Measurements from ENCODE around the gene SF3B6.
"Not testable (repeated sequence)": the region's sequence is repeated elsewhere in the genome, so short reads cannot be mapped to it uniquely, and the experiment has no call there.

SF3B6 gene

GRCh38 chr2:24101992-24102391 lies 25.9 kb upstream of the SF3B6 start:
- no peak for DNase-seq
- intact Hi-C loops (cut with DNase I): no loop called here

- intact Hi-C loops (cut with DNase I); DNase-seq: not testable (repeated sequence)
These were observed 24.6 kb upstream of the SF3B6 start for GRCh38 chr2:24100732-24101131.

- peak in 35 of 42 donors; percentile 7 to 76 (median 44) for DNase-seq
- intact Hi-C loops (cut with DNase I): not testable (repeated sequence)
These were observed 19.1 kb upstream of the SF3B6 start for GRCh38 chr2:24095171-24095677.

GRCh38 chr2:24093270-24093669 lies 17.1 kb upstream of the SF3B6 start:
- DNase-seq; intact Hi-C loops (cut with DNase I): not testable (repeated sequence)

- no peak for DNase-seq
- intact Hi-C loops (cut with DNase I): loop anchor here (10.0 kb wide), 1 partner anchor 264 kb away; no protein-coding TSS in a partner anchor
These were observed 12.8 kb upstream of the SF3B6 start for GRCh38 chr2:24088821-24089359.

GRCh38 chr2:24087032-24087431 lies 10.9 kb upstream of the SF3B6 start:
- intact Hi-C loops (cut with DNase I): loop anchor here (10.0 kb wide), 1 partner anchor 262 kb away; no protein-coding TSS in a partner anchor
- no peak for DNase-seq

GRCh38 chr2:24086241-24086640 lies 10.1 kb upstream of the SF3B6 start:
- DNase-seq: no peak
- intact Hi-C loops (cut with DNase I): loop anchor here (10.0 kb wide), 1 partner anchor 261 kb away; no protein-coding TSS in a partner anchor

GRCh38 chr2:24085200-24085489 lies 9.0 kb upstream of the SF3B6 start:
- intact Hi-C loops (cut with DNase I): loop anchor here (10.0 kb wide), 1 partner anchor 260 kb away; no protein-coding TSS in a partner anchor
- DNase-seq: peak in 3 of 42 donors; percentile 47 to 63 (median 59)

GRCh38 chr2:24084386-24085199 lies 8.5 kb upstream of the SF3B6 start, which contains the start of gene TP53I3:
Gene TP53I3, minus strand, starts transcription at chr2:24084834. Its CDS starts 508 bp downstream, at chr2:24084326.
- intact Hi-C loops (cut with DNase I): loop anchor here (10.0 kb wide), 1 partner anchor 260 kb away; no protein-coding TSS in a partner anchor
- peak; percentile 50 to 93 (median 84) for DNase-seq

GRCh38 chr2:24083567-24084385 lies 7.7 kb upstream of the SF3B6 start:
- intact Hi-C loops (cut with DNase I): loop anchor here (10.0 kb wide), 1 partner anchor 259 kb away; no protein-coding TSS in a partner anchor

GRCh38 chr2:24082787-24083566 lies 6.9 kb upstream of the SF3B6 start:
- intact Hi-C loops (cut with DNase I): loop anchor here (10.0 kb wide), 1 partner anchor 258 kb away; no protein-coding TSS in a partner anchor
- DNase-seq: no peak

More at GRCh38 chr2:24083567-24084385, 7.7 kb upstream of the SF3B6 start:
- peak in 11 of 42 donors; percentile 10 to 48 (median 30) for DNase-seq

- intact Hi-C loops (cut with DNase I): loop anchor here (10.0 kb wide), 1 partner anchor 256 kb away; no protein-coding TSS in a partner anchor
- no peak for DNase-seq
These were observed 4.6 kb upstream of the SF3B6 start for GRCh38 chr2:24080701-24081100.

- intact Hi-C loops (cut with DNase I): loop anchor here (2.0 to 10.0 kb wide), 2 partner anchors 47 to 151 kb away; partner anchors contain the start of genes ATAD2B, FAM228B and PFN4
- DNase-seq: no peak
These were observed 1.8 kb upstream of the SF3B6 start for GRCh38 chr2:24077879-24078278.

- intact Hi-C loops (cut with DNase I): loop anchor here (2.0 to 10.0 kb wide), 2 partner anchors 47 to 151 kb away; partner anchors contain the start of genes ATAD2B, FAM228B and PFN4
- peak in 20 of 42 donors; percentile 4 to 54 (median 21) for DNase-seq
These were observed 1.4 kb upstream of the SF3B6 start for GRCh38 chr2:24077535-24077877.

GRCh38 chr2:24076849-24077534 lies 866 bp upstream of the SF3B6 start:
- peak in 24 of 42 donors; percentile 6 to 62 (median 36) for DNase-seq
- intact Hi-C loops (cut with DNase I): loop anchor here (2.0 to 10.0 kb wide), 2 partner anchors 48 to 150 kb away; partner anchors contain the start of genes ATAD2B, FAM228B and PFN4

- intact Hi-C loops (cut with DNase I): loop anchor here (10.0 kb wide), 1 partner anchor 50 kb away; the partner anchor contains the start of genes FAM228B and PFN4
- DNase-seq: no peak
These were observed 867 bp downstream of the SF3B6 start for GRCh38 chr2:24075259-24075658.

GRCh38 chr2:24073816-24074215 lies 2.3 kb downstream of the SF3B6 start:
- no peak for DNase-seq
- intact Hi-C loops (cut with DNase I): loop anchor here (10.0 kb wide), 1 partner anchor 51 kb away; the partner anchor contains the start of genes FAM228B and PFN4

Data from head of caudate nucleus (tissue), 42 donors.